ENCODE measurements around the gene TMEM45A.

TMEM45A gene

DNA sequence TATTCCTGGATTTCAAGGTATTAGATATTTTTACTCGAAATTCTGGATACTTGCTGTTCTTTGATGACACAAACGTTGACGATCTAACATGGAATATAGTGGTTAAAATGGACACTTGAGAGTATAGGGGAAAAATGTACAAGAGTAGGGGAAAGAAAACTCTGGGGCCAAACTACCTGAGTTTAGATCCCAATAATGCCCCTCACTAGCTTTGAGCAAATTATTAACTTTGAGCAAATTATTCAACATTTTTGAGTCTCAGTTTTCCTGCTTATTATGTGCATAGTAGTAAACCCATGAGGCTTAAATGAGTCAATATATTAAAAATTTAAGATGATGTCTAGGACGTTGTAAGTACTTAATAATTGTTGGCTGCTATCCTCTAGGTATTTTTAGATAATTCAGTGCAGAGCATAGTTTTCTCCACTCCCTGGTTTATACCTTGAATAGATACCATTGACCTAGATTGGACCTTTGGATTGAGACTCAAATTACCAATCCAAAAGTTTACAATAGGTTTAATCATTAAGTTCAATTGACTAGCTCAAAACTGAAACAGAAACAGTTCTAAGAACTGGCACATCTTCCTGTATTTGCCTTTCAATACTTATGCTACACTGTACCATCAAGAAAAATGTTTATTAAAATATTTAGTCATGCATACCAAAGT is 121.4 kb downstream of the TMEM45A start:
- DNase-seq (ENCODE audit: low read depth in 2 of 2): no peak

DNA sequence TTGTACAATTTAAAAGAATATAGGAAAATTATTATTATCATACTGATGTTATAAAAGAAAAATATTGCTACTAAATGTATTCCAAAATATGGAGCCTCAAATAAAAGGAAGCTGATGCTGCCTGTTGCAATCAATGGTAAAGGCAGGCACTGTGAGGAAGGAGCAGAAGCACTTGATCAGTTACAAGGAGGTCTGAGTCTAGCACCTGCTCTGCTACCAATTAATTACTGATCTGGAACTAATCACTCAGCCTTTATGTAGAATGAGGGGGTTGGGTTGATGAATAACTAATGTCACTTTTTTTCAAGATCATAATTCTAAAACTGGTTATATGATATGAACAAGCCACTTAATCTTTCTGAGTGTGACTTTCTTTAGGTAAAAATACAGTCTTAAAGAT is 122.5 kb downstream of the TMEM45A start:
- no peak for DNase-seq (ENCODE audit: low read depth in 2 of 2)

DNA sequence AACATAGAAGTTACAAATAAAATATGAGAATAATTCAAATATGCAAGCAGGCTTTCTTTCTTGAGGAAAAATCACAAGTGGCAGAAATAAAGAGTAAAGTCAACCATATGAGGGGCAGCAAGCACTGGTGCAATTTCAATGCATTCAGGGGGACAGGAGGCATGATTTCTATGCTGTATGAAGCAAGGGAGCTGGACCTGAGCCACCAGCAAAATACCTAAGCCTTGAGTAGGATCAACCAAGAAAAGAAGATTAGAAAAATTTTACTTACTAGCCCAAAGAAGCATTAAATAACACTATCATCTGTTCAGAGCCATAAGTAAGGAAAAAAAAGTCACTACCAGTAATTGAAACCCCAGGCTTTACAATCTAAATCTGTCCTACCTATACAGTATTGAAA is 123.3 kb downstream of the TMEM45A start:
- DNase-seq (ENCODE audit: low read depth in 2 of 2): no peak

DNA sequence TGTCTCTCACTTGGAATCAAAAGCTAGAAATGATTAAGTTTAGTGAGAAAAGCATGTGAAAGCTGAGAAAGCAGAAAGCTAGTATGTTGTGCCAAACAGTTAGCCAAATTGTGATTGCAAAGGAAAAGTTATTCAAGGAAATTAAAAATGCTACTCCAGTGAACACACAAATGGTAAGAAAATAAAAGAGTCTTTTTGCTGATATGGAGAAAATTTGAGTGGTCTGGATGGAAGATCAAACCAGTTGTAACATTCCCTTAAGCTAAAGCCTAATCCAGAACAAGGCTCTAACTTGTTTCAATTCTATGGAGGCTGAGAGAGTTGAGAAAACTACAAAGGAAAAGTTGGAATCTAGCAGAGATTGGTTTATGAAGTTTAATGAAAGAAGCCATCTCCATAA is 128.8 kb downstream of the TMEM45A start:
- no peak for DNase-seq (ENCODE audit: low read depth in 2 of 2)
